Heart left ventricle (tissue), 16 donors: Measurements from ENCODE around the gene INPP5K. TPM values are rescaled to one million over a fixed set of nuclear protein-coding genes. Genes with fewer than 3 reads are reported as not detected.
"Not testable (repeated sequence)": the region's sequence is repeated elsewhere in the genome, so short reads cannot be mapped to it uniquely, and the experiment has no call there.

Experiments
- ATAC-seq, 4 donors: fragments of 200-7000 bp; cut with Tn5 transposase; one replicate each; pipeline ENCODE4 v1.9.1; 2020 to 2022; ENCODE audit warnings: moderate library complexity in 4 of 4, mild to moderate bottlenecking in 3 of 4, moderate number of reproducible peaks in 1 of 4
- DNase-seq, 5 donors: peaks; one replicate each; pipeline ENCODE4 v3.0.0-alpha.2; 2020
- H3K27ac ChIP-seq, 12 donors: fragments of 200-600 bp; sonication (generic) in 4 of 12; one replicate each; pipeline versions ENCODE4 v1.5.0 to v1.8.0; 2016 to 2022; ENCODE audit warnings: mild to moderate bottlenecking in 2 of 12
- H3K27me3 ChIP-seq, 9 donors: fragments of 200-600 bp; sonication (generic) in 2 of 9; one replicate each; pipeline versions ENCODE4 v1.5.1 to v1.8.0; 2016 to 2022; ENCODE audit warnings: mild to moderate bottlenecking in 3 of 9
- H3K36me3 ChIP-seq, 9 donors: fragments of 200-600 bp; sonication (generic) in 2 of 9; one replicate each; pipeline versions ENCODE4 v1.5.0 to v1.8.0; 2018 to 2022; ENCODE audit warnings: mild to moderate bottlenecking in 2 of 9
- H3K4me1 ChIP-seq, 12 donors: fragments of 200-600 bp; sonication (generic) in 4 of 12; one replicate each; pipeline versions ENCODE4 v1.5.0 to v1.8.0; 2016 to 2022; ENCODE audit warnings: mild to moderate bottlenecking in 3 of 12
- H3K4me3 ChIP-seq, 12 donors: fragments of 200-600 bp; sonication (generic) in 4 of 12; one replicate each; pipeline versions ENCODE4 v1.5.0 to v1.8.0; 2017 to 2022; ENCODE audit warnings: mild to moderate bottlenecking in 9 of 12, moderate library complexity in 4 of 12
- H3K9me3 ChIP-seq, 12 donors: fragments of 200-600 bp; sonication (generic) in 4 of 12; one replicate each; pipeline versions ENCODE4 v1.5.0 to v1.8.0; 2016 to 2022; ENCODE audit warnings: mild to moderate bottlenecking in 1 of 12
- CTCF ChIP-seq, 12 donors: fragments of 200-600 bp; sonication (generic) in 4 of 12; IDR thresholded peaks; one replicate each; pipeline versions ENCODE4 v1.5.0 to v1.8.0; 2018 to 2022; ENCODE audit warnings: antibody characterized with exemption in 12 of 12, mild to moderate bottlenecking in 5 of 12
- POLR2A ChIP-seq, 2 donors: fragments of 450-650 bp; IDR thresholded peaks; one replicate each; pipeline ENCODE4 v1.6.1; 2017; ENCODE audit warnings: antibody characterized with exemption in 2 of 2, mild to moderate bottlenecking in 2 of 2, moderate library complexity in 2 of 2
- WGBS, 4 donors: extraction: QIAGEN DNeasy Blood & Tissue Kit in 2 of 4; methylation state at CpG; one replicate each; pipeline versions ENCODE4 v1.1.5 to v1.1.7; 2013 to 2018; 5-methylcytosine and 5-hydroxymethylcytosine counted together
- intact Hi-C, 10 donors: fragments of 100-400 bp; cut with DNase I; formaldehyde crosslinking; loops; one replicate each; pipeline versions ENCODE4 v1.11.1 to v1.14.2; 2022
- polyA plus RNA-seq, 2 donors: library from polyadenylated mRNA; stranded (reverse); fragments of 200-250 nt; gene quantifications; one replicate each; pipeline ENCODE4 v1.2.3, GENCODE V29; 2013
- total RNA-seq, 9 donors: library from RNA; depleted of rRNA in 2 of 9; stranded (reverse); fragments of >200 nt in 2 of 9; fragmentation: NEBNext Ultra II Directional in 3 of 9; extraction: Animal tissue kit (Norgen Biotek cat#: 25700) in 3 of 9; gene quantifications; one replicate each; pipeline versions ENCODE4 v1.1.0 to v1.2.4, GENCODE V29; 2016 to 2023
- donor health status: ischemic (EF 13 %, LVEDD 7.1; RV severe dilation, severe dysfunction).
- donor health status: healthy with polysubstance abuse.
- donor health status: DM: no; HTN: yes; CAD: no.
- donor health status: DM: no; HTN: no; CAD: no.
- donor health status: ischemic (EF 25% LVEDD 6.9; RV normal size, moderate dysfunction).
- donor health status: ischemic (EF 25% LVEDD 5.7; RV mildly dilated, moderate dysfunction).
- donor health status: healthy.
- donor health status: DM: yes; HTN: yes; CAD: no.
- donor health status: ischemic (EF 35%, LVEDD 5.7; RV mildly dilated, moderate dysfunction).
- donor health status: nonischemic (EF 11% LVEDD 7.7; RV severe dilation, severe dysfunction).
- donor health status: DM: yes; HTN: yes; CAD: no.
- donor health status: PGD.
- donor health status: ischemic (EF 29% LVEDD 5.4; RV normal size, mild dysfunction).
- donor health status: nonischemic (EF 23%, LVEDD 6.1; RV moderate dilation, normal function).

INPP5K gene
- total and polyA plus RNA-seq, 11 donors, result 21.9 to 128 (median 33.4) TPM

GRCh38 chr17:1529863-1530262, 13.5 kb upstream of the INPP5K start:
- DNase-seq (no peak), ATAC-seq (no peak)
- Histone ChIP-seq H3K27ac (no peak overlapping the region), H3K4me3 (no peak overlapping the region), H3K36me3 (peaks cover 0 to 99% (median 92%) of the 10 kb centered on the region in 9 donors), H3K9me3 (no peaks in the 10 kb centered on the region), H3K4me1 (peaks cover 0 to 19% (median 2%) of the 10 kb centered on the region in 12 donors), H3K27me3 (no peaks in the 10 kb centered on the region)
- TF ChIP-seq CTCF (IDR thresholded peaks at IDR 0.05) (no peak), POLR2A (IDR thresholded peaks at IDR 0.05) (no peak)
- WGBS, 4 donors, result 33 to 54% (median 46%) methylated on average over 2 of the region's 2 CpGs
- intact Hi-C loops, result loop anchor here in 2 of 10 donors (5.0 kb wide), 2 partner anchors 178 to 263 kb away; no protein-coding TSS in a partner anchor

- H3K36me3 ChIP-seq, result peaks cover 0 to 93% (median 79%) of the 10 kb centered on the region in 9 donors
- H3K9me3 ChIP-seq, H3K27ac ChIP-seq, DNase-seq, intact Hi-C loops, H3K27me3 ChIP-seq, H3K4me1 ChIP-seq, ATAC-seq, H3K4me3 ChIP-seq: not testable (repeated sequence)
- WGBS, 4 donors, result 77 to 87% (median 80%) methylated on average over 4 of the region's 4 CpGs
Measured at GRCh38 chr17:1526876-1527275, 10.5 kb upstream of the INPP5K start.

GRCh38 chr17:1522626-1523025, 6.2 kb upstream of the INPP5K start:
- TF ChIP-seq CTCF (IDR thresholded peaks at IDR 0.05) (no peak), POLR2A (IDR thresholded peaks at IDR 0.05) (no peak)
- Histone ChIP-seq H3K36me3 (peaks cover 0 to 78% (median 50%) of the 10 kb centered on the region in 9 donors), H3K27me3 (no peaks in the 10 kb centered on the region), H3K9me3 (no peaks in the 10 kb centered on the region), H3K27ac (no peak overlapping the region), H3K4me1 (peaks cover 0 to 9% (median 2%) of the 10 kb centered on the region in 12 donors), H3K4me3 (no peak overlapping the region)
- ATAC-seq (no peak), DNase-seq (no peak)
- intact Hi-C loops, result no loop called here
- WGBS, 4 donors, result 90 to 94% (median 93%) methylated on average over 5 of the region's 5 CpGs

- no peaks in the 10 kb centered on the region for H3K27me3 ChIP-seq
- H3K4me1 ChIP-seq, result peaks cover 0 to 15% (median 7%) of the 10 kb centered on the region in 12 donors
- H3K36me3 ChIP-seq, result peaks cover 0 to 64% (median 35%) of the 10 kb centered on the region in 9 donors
- no peak overlapping the region for H3K27ac ChIP-seq
- DNase-seq, result no peak
- ATAC-seq, result no peak
- H3K4me3 ChIP-seq, result no peak overlapping the region
- H3K9me3 ChIP-seq, result no peaks in the 10 kb centered on the region
- TF ChIP-seq POLR2A (IDR thresholded peaks at IDR 0.05) (no peak), CTCF (IDR thresholded peaks at IDR 0.05) (no peak)
- intact Hi-C loops, result no loop called here
- 78 to 81% (median 79%) methylated on average over 10 of the region's 10 CpGs for WGBS, 4 donors
Measured at GRCh38 chr17:1521086-1521640, 4.8 kb upstream of the INPP5K start.
